Liver (tissue), 3 donors: Measurements from ENCODE around the gene MAP3K13.

Source experiments
- EGR1 ChIP-seq, 2 donors: IDR thresholded peaks; 2 replicates each; pipeline ENCODE4 v1.6.1; 2016 to 2018; ENCODE audit warnings: antibody characterized with exemption in 2 of 2, low read depth in 2 of 2
- GABPA ChIP-seq, 2 donors: IDR thresholded peaks in 1 of 2; conservative IDR thresholded peaks in 1 of 2; 2 replicates each; pipeline ENCODE4 v1.6.1; 2016; ENCODE audit warnings: antibody characterized with exemption in 2 of 2, mild to moderate bottlenecking in 1 of 2, moderate library complexity in 1 of 2
- JUND ChIP-seq, 2 donors: IDR thresholded peaks; 2 replicates each; pipeline ENCODE4 v1.6.1; 2016; ENCODE audit warnings: antibody characterized with exemption in 2 of 2
- MAX ChIP-seq: IDR thresholded peaks from 2 replicates; pipeline ENCODE4 v1.6.1; 2016; ENCODE audit warnings: antibody characterized with exemption
- RAD21 ChIP-seq, 2 donors: IDR thresholded peaks; 2 replicates each; pipeline ENCODE4 v1.6.1; 2016; ENCODE audit warnings: antibody characterized with exemption in 2 of 2, mild to moderate bottlenecking in 2 of 2
- REST ChIP-seq: IDR thresholded peaks from 2 replicates; pipeline ENCODE4 v1.6.1; 2016; ENCODE audit warnings: antibody characterized with exemption, mild to moderate bottlenecking
- TAF1 ChIP-seq: conservative IDR thresholded peaks from 2 replicates; pipeline ENCODE4 v1.6.1; 2016; ENCODE audit warnings: antibody characterized with exemption, mild to moderate bottlenecking
- TF ChIP-seq, protein P1 (sequence below): fragments of 150-350 bp; IDR thresholded peaks from 2 replicates; pipeline ENCODE4 v1.5.1; 2017; ENCODE audit warnings: improper control_type of control experiment, low read depth, low read length; ENCODE audit not compliant: missing input control
- donor health status: healthy.
- donor health status: healthy.

- TF ChIP-seq, protein P1, sequence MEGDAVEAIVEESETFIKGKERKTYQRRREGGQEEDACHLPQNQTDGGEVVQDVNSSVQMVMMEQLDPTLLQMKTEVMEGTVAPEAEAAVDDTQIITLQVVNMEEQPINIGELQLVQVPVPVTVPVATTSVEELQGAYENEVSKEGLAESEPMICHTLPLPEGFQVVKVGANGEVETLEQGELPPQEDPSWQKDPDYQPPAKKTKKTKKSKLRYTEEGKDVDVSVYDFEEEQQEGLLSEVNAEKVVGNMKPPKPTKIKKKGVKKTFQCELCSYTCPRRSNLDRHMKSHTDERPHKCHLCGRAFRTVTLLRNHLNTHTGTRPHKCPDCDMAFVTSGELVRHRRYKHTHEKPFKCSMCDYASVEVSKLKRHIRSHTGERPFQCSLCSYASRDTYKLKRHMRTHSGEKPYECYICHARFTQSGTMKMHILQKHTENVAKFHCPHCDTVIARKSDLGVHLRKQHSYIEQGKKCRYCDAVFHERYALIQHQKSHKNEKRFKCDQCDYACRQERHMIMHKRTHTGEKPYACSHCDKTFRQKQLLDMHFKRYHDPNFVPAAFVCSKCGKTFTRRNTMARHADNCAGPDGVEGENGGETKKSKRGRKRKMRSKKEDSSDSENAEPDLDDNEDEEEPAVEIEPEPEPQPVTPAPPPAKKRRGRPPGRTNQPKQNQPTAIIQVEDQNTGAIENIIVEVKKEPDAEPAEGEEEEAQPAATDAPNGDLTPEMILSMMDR, result no peak
- no peak for TF ChIP-seq EGR1 (IDR thresholded peaks at IDR 0.05; ENCODE audit: low read depth in 2 of 2)
- TF ChIP-seq GABPA (IDR thresholded peaks at IDR 0.05 in 1 of 2, conservative IDR thresholded peaks at IDR 0.05 in 1 of 2), result no peak
- TF ChIP-seq MAX, result no peak
- TF ChIP-seq TAF1, result no peak
- no peak for TF ChIP-seq JUND (IDR thresholded peaks at IDR 0.05)
- TF ChIP-seq REST, result no peak
- no peak for TF ChIP-seq RAD21 (IDR thresholded peaks at IDR 0.05)
Observed at GRCh38 chr3:185530856-185531255, 167.9 kb downstream of the MAP3K13 start.
